GM11168 (cell line): Measurements from ENCODE around the gene RAB8A.
"Not testable (repeated sequence)": the region's sequence is repeated elsewhere in the genome, so short reads cannot be mapped to it uniquely, and the experiment has no call there.

Experiments used
- in situ Hi-C: fragments of 300-500 bp; cut with MboI; formaldehyde crosslinking; loops from one replicate; pipeline ENCODE4 v1.12.0; 2022; ENCODE audit warnings: low sequenced_read_pairs; ENCODE audit not compliant: unreplicated experiment

RAB8A gene

DNA sequence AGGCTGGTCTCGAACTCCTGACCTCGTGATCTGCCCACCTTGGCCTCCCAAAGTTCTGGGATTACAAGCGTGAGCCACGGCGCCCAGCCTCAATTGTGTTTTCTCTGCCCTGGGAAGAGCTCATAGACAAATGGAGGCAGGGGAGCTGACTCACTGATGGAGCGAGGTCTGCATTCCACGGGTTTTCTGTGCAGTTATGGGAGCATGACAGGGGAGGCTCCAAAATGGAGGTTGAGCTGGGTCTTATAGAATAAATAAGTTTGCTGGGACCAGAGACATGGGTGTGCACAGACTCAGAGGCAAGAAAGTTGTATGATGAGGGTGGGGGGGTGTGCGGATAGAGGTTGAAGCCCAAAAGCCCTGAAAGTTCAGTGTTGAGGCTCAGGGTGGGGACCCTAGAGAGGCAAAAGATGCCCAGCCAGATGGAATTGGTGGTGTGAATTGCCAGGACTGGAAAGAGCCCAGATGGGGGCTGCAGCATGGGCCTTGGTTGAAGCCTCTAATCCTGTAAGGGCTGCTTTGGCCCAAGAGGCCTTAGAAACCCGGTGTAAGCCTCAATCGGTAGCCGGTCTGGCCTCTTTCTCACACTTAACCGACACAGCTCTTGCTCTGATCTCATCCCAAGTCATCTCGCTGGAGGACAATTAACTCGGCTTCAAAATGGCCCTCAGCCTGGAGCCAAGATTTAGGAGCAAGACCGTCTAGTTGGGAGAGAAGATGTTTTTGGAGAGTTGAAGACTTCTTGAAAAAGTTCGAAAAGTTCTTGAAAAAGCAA, 33.5 kb upstream of the RAB8A start:
- in situ Hi-C loops: no loop called here

GRCh38 chr19:16078759-16079707, 32.7 kb upstream of the RAB8A start:
- in situ Hi-C loops: no loop called here

DNA sequence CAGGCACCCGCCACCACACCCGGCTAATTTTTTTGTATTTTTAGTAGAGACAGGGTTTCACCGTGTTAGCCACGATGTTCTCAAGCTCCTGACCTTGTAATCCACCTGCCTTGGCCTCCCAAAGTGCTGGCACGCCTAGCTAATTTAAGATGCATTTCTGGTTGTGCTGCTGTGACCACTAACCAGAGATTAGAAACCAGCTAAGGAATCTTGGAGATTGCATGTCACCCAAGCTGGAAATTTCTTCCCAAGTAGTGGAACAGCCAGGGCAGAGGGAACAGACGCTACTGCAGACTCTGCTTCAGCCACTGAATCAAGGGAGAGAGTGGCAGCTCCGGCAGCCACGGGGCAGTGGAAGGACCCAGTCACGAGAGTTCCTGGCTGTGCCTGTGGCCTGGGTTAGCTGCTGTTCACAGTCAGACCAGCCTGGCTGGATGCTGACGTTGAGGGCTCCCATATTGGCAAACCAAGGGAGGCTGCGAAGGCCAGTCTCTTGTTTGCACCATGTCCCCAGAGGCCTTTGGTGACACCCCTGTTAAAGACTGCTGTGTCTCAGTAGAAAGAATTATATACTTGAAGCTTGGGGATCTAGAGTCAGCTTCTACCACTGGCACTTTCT, 27.5 kb upstream of the RAB8A start:
- in situ Hi-C loops: no loop called here

DNA sequence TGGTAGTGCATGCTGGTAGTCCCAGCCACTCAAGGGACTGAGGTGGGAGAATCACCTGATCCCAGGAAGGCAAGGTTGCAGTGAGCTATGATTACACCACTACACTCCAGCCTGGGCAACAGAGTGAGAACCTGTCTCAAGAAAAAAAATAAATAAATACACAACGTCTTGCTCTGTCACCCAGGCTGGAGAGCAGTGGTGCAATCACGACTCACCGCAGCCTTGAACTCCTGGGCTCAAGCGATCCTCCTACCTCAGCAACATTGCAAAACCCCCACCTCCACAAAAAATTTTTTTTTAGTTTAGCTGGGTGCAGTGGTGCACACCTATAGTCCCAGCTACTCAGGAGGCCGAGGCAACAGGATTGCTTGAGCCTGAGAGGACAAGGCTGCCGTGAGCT, 26.6 kb upstream of the RAB8A start:
- in situ Hi-C loops: no loop called here

GRCh38 chr19:16087404-16087803, 24.3 kb upstream of the RAB8A start:
- in situ Hi-C loops: not testable (repeated sequence)

GRCh38 chr19:16087940-16088339, 23.7 kb upstream of the RAB8A start:
- in situ Hi-C loops: no loop called here

GRCh38 chr19:16088351-16089009, 23.2 kb upstream of the RAB8A start:
- in situ Hi-C loops: no loop called here

GRCh38 chr19:16089010-16089846, 22.5 kb upstream of the RAB8A start:
- in situ Hi-C loops: no loop called here

DNA sequence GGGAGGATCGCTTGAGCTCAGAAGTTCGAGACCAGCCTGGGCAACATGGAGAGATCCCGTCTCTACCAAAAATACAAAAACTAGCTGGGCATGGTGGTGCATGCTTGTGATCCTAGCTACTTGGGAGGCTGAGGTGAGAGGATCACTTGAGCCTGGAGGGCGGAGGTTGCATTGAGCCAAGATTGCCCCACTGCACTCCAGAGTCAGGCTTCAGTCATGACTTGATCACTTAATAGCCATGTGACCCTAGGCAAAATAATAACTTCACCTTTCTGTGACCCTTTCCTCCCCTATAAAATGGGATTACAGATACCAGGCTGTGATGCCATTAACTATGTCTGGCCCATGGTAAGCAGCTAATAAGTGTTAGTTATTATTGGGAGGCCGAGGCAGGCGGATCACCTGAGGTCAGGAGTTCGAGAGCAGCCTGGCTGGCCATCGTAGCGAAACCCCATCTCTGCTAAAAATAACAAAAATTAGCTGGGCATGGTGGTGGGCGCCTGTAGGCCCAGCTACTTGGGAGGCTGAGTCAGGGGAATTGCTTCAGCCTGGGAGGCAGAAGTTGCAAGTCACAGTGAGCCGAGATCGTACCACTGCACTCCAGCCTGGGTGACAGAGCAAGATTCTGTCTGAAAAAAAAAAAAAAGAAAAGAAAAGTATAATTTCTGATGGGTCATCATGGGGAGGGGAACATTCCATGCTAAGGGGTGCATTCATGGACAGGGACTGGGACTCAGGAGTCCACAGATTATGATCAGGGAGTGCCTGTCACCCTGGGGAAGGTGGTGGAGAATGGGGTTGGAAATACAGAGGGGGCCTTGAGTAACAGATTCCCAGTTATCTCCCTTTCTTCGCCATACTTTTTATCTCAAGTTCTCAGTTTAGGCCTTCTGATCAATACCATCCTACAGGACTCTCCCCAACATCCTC, 19.9 kb upstream of the RAB8A start:
- in situ Hi-C loops: no loop called here

DNA sequence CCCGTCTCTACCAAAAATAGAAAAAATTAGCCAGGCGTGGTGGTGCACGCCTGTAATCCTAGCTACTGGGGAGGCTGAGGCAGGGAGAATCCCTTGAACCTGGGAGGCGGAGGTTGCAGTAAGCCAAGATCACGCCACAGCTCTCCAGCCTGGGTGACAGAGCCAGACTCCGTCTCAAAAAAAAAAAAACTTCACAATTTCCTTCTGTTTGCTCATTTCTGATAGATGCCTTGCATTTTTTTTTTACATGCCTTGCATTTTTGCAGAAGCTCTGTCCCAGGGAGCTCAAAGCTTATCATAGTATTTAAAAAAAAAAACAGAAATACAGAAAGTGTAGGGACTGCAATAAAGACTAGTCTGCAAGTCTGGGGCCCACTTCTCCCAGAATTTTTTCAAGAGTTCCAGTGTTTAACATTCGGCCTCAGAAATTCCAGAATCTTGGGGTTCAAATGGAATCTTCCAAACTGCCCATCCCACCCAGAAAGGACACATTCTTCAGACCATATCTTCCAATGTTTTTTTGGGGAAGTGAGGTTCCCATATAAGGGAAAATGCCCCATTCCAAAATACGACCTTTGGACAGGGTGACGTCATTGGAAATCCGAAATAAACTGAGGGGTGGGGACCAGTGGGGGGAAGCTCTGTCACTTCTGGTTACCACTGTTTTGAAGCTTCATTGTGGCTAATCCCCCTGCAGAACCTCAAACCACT, 17.2 kb upstream of the RAB8A start:
- in situ Hi-C loops: no loop called here

- in situ Hi-C loops: no loop called here
These were observed 16.6 kb upstream of the RAB8A start for GRCh38 chr19:16095071-16095571.

- in situ Hi-C loops: no loop called here
These were observed 15.3 kb upstream of the RAB8A start for GRCh38 chr19:16096280-16096855.

GRCh38 chr19:16098416-16098768, 13.3 kb upstream of the RAB8A start:
- in situ Hi-C loops: no loop called here

- in situ Hi-C loops: no loop called here
These were observed 12.9 kb upstream of the RAB8A start for GRCh38 chr19:16098821-16099220.

DNA sequence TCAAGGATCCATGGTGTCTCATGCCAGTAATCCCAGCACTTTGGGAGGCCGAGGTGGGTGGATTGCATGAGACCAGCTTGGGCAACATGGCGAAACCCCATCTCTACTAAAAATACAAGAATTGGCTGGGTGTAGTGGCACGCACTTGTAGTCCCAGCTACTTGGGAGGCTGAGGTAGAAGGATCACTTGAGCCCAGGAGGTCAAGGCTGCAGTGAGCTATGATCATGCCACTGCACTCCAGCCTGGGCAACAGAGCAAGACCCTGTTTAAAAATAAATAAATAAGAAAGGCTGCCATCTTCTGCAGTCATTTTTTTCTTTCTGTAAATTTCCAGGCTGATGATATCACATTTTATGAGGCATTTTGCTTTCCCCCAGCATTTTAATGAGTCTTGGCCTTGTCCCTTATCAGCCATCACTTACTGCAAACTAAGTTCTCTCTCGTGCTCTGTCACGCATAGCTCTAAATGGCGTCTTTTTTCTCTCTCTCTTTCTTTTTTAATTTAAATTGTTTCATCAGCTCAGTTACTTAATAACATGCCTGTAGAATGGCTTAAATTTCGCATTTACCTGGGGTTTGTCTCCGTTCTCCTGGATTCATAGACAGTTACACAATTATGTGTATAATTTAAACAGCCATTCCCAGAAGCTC, 12.2 kb upstream of the RAB8A start:
- in situ Hi-C loops: not testable (repeated sequence)

DNA sequence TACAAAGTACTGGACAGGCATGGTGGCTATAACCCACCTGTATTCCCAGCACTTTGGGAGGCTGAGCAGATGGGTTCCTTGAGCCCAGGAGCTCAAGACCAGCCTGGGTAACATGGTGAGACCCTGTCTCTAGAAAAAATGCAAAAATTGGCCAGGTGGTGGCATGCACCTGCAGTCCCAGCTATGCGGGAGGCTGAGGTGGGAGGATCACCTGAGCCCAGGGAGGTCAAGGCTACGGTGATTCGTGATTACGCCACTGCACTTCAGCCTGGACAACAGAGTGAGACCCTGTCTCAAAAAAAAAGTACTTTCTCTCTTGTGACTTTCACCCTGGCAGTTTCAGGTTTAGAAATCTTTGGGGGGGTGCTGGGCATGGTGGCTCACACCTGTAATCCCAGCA, 11.2 kb upstream of the RAB8A start:
- in situ Hi-C loops: no loop called here

DNA sequence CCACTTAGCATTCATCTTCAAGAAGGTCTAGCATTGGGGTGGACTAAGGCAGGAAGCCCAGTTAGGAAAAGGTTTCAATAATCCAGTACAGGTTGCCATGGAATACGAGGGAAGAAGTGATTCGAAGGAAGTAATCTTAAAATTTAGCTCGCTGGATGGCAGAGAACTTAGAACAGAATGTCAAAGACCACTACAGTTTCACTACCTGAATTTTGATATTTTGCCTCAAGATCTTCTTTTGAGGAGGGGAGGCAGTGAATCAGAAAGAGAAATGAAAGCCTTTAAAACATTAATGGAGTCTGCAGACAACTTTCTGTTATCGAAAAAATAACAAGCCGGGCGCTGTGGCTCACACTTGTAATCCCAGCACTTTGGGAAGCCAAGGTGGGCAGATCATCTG, 7.0 kb upstream of the RAB8A start:
- in situ Hi-C loops: no loop called here
